ENCODE data around the gene PLAC9. TPM values are rescaled to one million over a fixed set of nuclear protein-coding genes. Genes with fewer than 3 reads are reported as not detected.

The PLAC9 gene
- total RNA-seq, 1 experiment from 2014 or later: not detected

GRCh38 chr10:80187060-80187459 lies 54.5 kb downstream of the PLAC9 start:
- ChIA-PET CTCF (no interaction called here), POLR2A (no interaction called here)
- DNase-seq: no peak
- Histone ChIP-seq H3K36me3 (ENCODE audit: control insufficient read depth, insufficient read depth, low read length) (peaks cover 4% of the 10 kb centered on the region; the same call in 1 of the 2 replicates), H3K27me3 (replicated peaks; ENCODE audit: control insufficient read depth, insufficient read depth, low read length) (no peaks in the 10 kb centered on the region), H3K4me1 (0 out of 2 replicates have a peak, but pooled peaks cover 5% of the 10 kb centered on the region), H3K9me3 (no peaks in the 10 kb centered on the region), H3K4me3 (ENCODE audit: low read depth, low read length) (no peak overlapping the region)
- peaks cover 14% of the 10 kb centered on the region for H3K4me1 Mint-ChIP-seq (ENCODE audit: low read depth, unreplicated experiment)
- no peaks in the 10 kb centered on the region for H3K27me3 Mint-ChIP-seq (ENCODE audit: insufficient read depth, unreplicated experiment)
- peaks cover 46% of the 10 kb centered on the region for H3K36me3 Mint-ChIP-seq (ENCODE audit: insufficient read depth, unreplicated experiment)
- no TSS peak for BruUV-seq (replicated peaks)
- H3K4me3 Mint-ChIP-seq (ENCODE audit: unreplicated experiment): no peak overlapping the region
- TF ChIP-seq CTCF (IDR thresholded peaks at IDR 0.05; ENCODE audit: insufficient read depth in 1 of 2, low read depth in 1 of 2, low read length in 1 of 2, severe bottlenecking in 1 of 2, unreplicated experiment in 1 of 2): no peak
- H3K27ac Mint-ChIP-seq (ENCODE audit: unreplicated experiment): no peak overlapping the region
- intact Hi-C loops (cut with micrococcal nuclease; ENCODE audit: unreplicated experiment): loop anchor here (1.0 kb wide), 1 partner anchor 22 kb away; no protein-coding TSS in a partner anchor
- H3K9me3 Mint-ChIP-seq (ENCODE audit: unreplicated experiment): peaks cover 4% of the 10 kb centered on the region

- H3K4me1 ChIP-seq: 0 out of 2 replicates have a peak, but pooled peaks cover 5% of the 10 kb centered on the region
- no peak overlapping the region for H3K27ac Mint-ChIP-seq (ENCODE audit: unreplicated experiment)
- peaks cover 4% of the 10 kb centered on the region; the same call in 1 of the 2 replicates for H3K36me3 ChIP-seq (ENCODE audit: control insufficient read depth, insufficient read depth, low read length)
- no peaks in the 10 kb centered on the region for H3K27me3 ChIP-seq (replicated peaks; ENCODE audit: control insufficient read depth, insufficient read depth, low read length)
- no peaks in the 10 kb centered on the region for H3K27me3 Mint-ChIP-seq (ENCODE audit: insufficient read depth, unreplicated experiment)
- H3K4me1 Mint-ChIP-seq (ENCODE audit: low read depth, unreplicated experiment): peaks cover 20% of the 10 kb centered on the region
- peaks cover 44% of the 10 kb centered on the region for H3K36me3 Mint-ChIP-seq (ENCODE audit: insufficient read depth, unreplicated experiment)
- ChIA-PET CTCF (no interaction called here), POLR2A (no interaction called here)
- peaks cover 10% of the 10 kb centered on the region for H3K9me3 Mint-ChIP-seq (ENCODE audit: unreplicated experiment)
- DNase-seq: no peak
- no peak for TF ChIP-seq CTCF (IDR thresholded peaks at IDR 0.05; ENCODE audit: insufficient read depth in 1 of 2, low read depth in 1 of 2, low read length in 1 of 2, severe bottlenecking in 1 of 2, unreplicated experiment in 1 of 2)
- intact Hi-C loops (cut with micrococcal nuclease; ENCODE audit: unreplicated experiment): loop anchor here (1.0 kb wide), 1 partner anchor 22 kb away; no protein-coding TSS in a partner anchor
- peaks cover 6% of the 10 kb centered on the region for H3K9me3 ChIP-seq
- no TSS peak for BruUV-seq (replicated peaks)
- H3K4me3 ChIP-seq (ENCODE audit: low read depth, low read length): no peak overlapping the region
- no peak overlapping the region for H3K4me3 Mint-ChIP-seq (ENCODE audit: unreplicated experiment)
These were observed 55.2 kb downstream of the PLAC9 start for GRCh38 chr10:80187465-80188409.

- POLR2A ChIA-PET: no interaction called here
- BruUV-seq (replicated peaks): no TSS peak
- H3K4me1 ChIP-seq: 0 out of 2 replicates have a peak, but pooled peaks cover 5% of the 10 kb centered on the region
- peaks cover 9% of the 10 kb centered on the region for H3K9me3 ChIP-seq
- DNase-seq: no peak
- no peak overlapping the region for H3K4me3 ChIP-seq (ENCODE audit: low read depth, low read length)
- intact Hi-C loops (cut with micrococcal nuclease; ENCODE audit: unreplicated experiment): no loop called here
- TF ChIP-seq CTCF (IDR thresholded peaks at IDR 0.05; ENCODE audit: insufficient read depth in 1 of 2, low read depth in 1 of 2, low read length in 1 of 2, severe bottlenecking in 1 of 2, unreplicated experiment in 1 of 2): no peak
- Mint-ChIP-seq H3K4me3 (ENCODE audit: unreplicated experiment) (no peak overlapping the region), H3K4me1 (ENCODE audit: low read depth, unreplicated experiment) (peaks cover 20% of the 10 kb centered on the region), H3K9me3 (ENCODE audit: unreplicated experiment) (peaks cover 12% of the 10 kb centered on the region), H3K27me3 (ENCODE audit: insufficient read depth, unreplicated experiment) (no peaks in the 10 kb centered on the region), H3K36me3 (ENCODE audit: insufficient read depth, unreplicated experiment) (peaks cover 44% of the 10 kb centered on the region), H3K27ac (ENCODE audit: unreplicated experiment) (no peak overlapping the region)
- H3K36me3 ChIP-seq (ENCODE audit: control insufficient read depth, insufficient read depth, low read length): peaks cover 4% of the 10 kb centered on the region; the same call in 1 of the 2 replicates
- CTCF ChIA-PET: no interaction called here
- no peaks in the 10 kb centered on the region for H3K27me3 ChIP-seq (replicated peaks; ENCODE audit: control insufficient read depth, insufficient read depth, low read length)
These were observed 56.2 kb downstream of the PLAC9 start for GRCh38 chr10:80188713-80189112.
